ENCODE measurements around the gene KLHDC10.

- TF ChIP-seq CTCF (IDR thresholded peaks at IDR 0.05; ENCODE audit: poor library complexity, severe bottlenecking), result no peak
- TF ChIP-seq EZH2 (IDR thresholded peaks at IDR 0.05; ENCODE audit: borderline replicate concordance, insufficient read depth, low read length, poor library complexity, severe bottlenecking), result no peak
- no peak for TF ChIP-seq EP300 (conservative IDR thresholded peaks at IDR 0.05; ENCODE audit: poor library complexity, severe bottlenecking)
These were observed 41.8 kb downstream of the KLHDC10 start for GRCh38 chr7:130112093-130112492.
